B cell (primary cell): ENCODE results near the gene KIAA0753.

Source experiments
- CTCF ChIP-seq: fragments of 200-600 bp; IDR thresholded peaks from one replicate; pipeline ENCODE4 v1.8.0; 2022; ENCODE audit warnings: antibody characterized with exemption, mild to moderate bottlenecking
- EZH2 ChIP-seq: IDR thresholded peaks from 2 replicates; pipeline ENCODE4 v1.6.1; 2012; ENCODE audit warnings: borderline replicate concordance, low read depth, mild to moderate bottlenecking, moderate library complexity, low read length; ENCODE audit not compliant: insufficient read depth, poor library complexity, severe bottlenecking

GRCh38 chr17:6559753-6560215 lies 80.7 kb downstream of the KIAA0753 start:
- TF ChIP-seq CTCF (no peak), EZH2 (no peak)
